Measurements from ENCODE around the gene HYAL3. TPM values are rescaled to one million over a fixed set of nuclear protein-coding genes. Genes with fewer than 3 reads are reported as not detected.

Gene HYAL3
- total and polyA plus RNA-seq, 8 donors: 0.46 to 2.1 (median 0.77) TPM

Other genes starting within 250 kb of the HYAL3 start
- 10 to 100 TPM; 42.5 to 96.9 (median 65.1) TPM for gene RBM5, start 210.5 kb downstream of the HYAL3 start, total RNA-seq
- 100 to 1,000 TPM in 1 of 2 donors, 10 to 100 TPM in 1; 97.2 to 186 TPM for gene RBM5, start 210.5 kb downstream of the HYAL3 start, polyA plus RNA-seq
- gene SEMA3F, start 144.1 kb downstream of the HYAL3 start, total RNA-seq: 1 to 10 TPM; 1.4 to 7.7 (median 2.9) TPM
- 1 to 10 TPM; 7.1 to 8.8 TPM for gene SEMA3F, start 144.1 kb downstream of the HYAL3 start, polyA plus RNA-seq
- not detected for gene GNAT1, start 107.8 kb downstream of the HYAL3 start, total RNA-seq
- gene GNAT1, start 107.8 kb downstream of the HYAL3 start, polyA plus RNA-seq: not detected
- 10 to 100 TPM; 21.2 to 57.9 (median 38.6) TPM for gene SLC38A3, start 94.1 kb downstream of the HYAL3 start, total RNA-seq
- gene SLC38A3, start 94.1 kb downstream of the HYAL3 start, polyA plus RNA-seq: 10 to 100 TPM; 35.2 to 40.8 TPM
- 100 to 1,000 TPM in 1 of 6 donors, 10 to 100 TPM in 5; 26.9 to 104 (median 42.9) TPM for gene GNAI2, start 63.2 kb downstream of the HYAL3 start, total RNA-seq
- 10 to 100 TPM; 54.1 to 97.6 TPM for gene GNAI2, start 63.2 kb downstream of the HYAL3 start, polyA plus RNA-seq
- 10 to 100 TPM; 27.5 to 53.5 (median 33.2) TPM for gene SEMA3B, start 30.3 kb downstream of the HYAL3 start, total RNA-seq
- 100 to 1,000 TPM; 118 to 223 TPM for gene SEMA3B, start 30.3 kb downstream of the HYAL3 start, polyA plus RNA-seq
- gene LSMEM2, start 20.3 kb downstream of the HYAL3 start, total RNA-seq: under 1 TPM in 1 of 6 donors, not detected in 5; 0.12 TPM
- gene LSMEM2, start 20.3 kb downstream of the HYAL3 start, polyA plus RNA-seq: 1 to 10 TPM in 1 of 2 donors, under 1 TPM in 1; 0.15 to 2.1 TPM
- gene IFRD2, start 7.0 kb downstream of the HYAL3 start, total RNA-seq: 10 to 100 TPM; 47.1 to 81.6 (median 55.1) TPM
- 100 to 1,000 TPM; 101 to 117 TPM for gene IFRD2, start 7.0 kb downstream of the HYAL3 start, polyA plus RNA-seq
- 1 to 10 TPM; 2.6 to 6.6 (median 5.0) TPM for gene NAA80, start within 50 bp of the HYAL3 start, total RNA-seq
- 10 to 100 TPM; 13.0 to 15.6 TPM for gene NAA80, start within 50 bp of the HYAL3 start, polyA plus RNA-seq
- 1 to 10 TPM; 3.1 to 7.1 (median 5.7) TPM for gene HYAL1, start 4.2 kb upstream of the HYAL3 start, total RNA-seq
- 10 to 100 TPM in 1 of 2 donors, 1 to 10 TPM in 1; 8.2 to 11.7 TPM for gene HYAL1, start 4.2 kb upstream of the HYAL3 start, polyA plus RNA-seq
- 10 to 100 TPM in 4 of 6 donors, 1 to 10 TPM in 2; 6.3 to 22.1 (median 13.3) TPM for gene HYAL2, start 23.3 kb upstream of the HYAL3 start, total RNA-seq
- gene HYAL2, start 23.3 kb upstream of the HYAL3 start, polyA plus RNA-seq: 10 to 100 TPM; 28.4 to 39.5 TPM
- gene TUSC2, start 28.8 kb upstream of the HYAL3 start, total RNA-seq: 10 to 100 TPM; 10.2 to 18.7 (median 16.1) TPM
- 10 to 100 TPM; 20.8 to 21.8 TPM for gene TUSC2, start 28.8 kb upstream of the HYAL3 start, polyA plus RNA-seq
- gene RASSF1, start 41.4 kb upstream of the HYAL3 start, total RNA-seq: 10 to 100 TPM; 10.3 to 23.0 (median 12.2) TPM
- 10 to 100 TPM; 17.5 to 29.5 TPM for gene RASSF1, start 41.4 kb upstream of the HYAL3 start, polyA plus RNA-seq
- 1 to 10 TPM in 3 of 6 donors, under 1 TPM in 3; 0.35 to 1.3 (median 1.1) TPM for gene ZMYND10, start 46.3 kb upstream of the HYAL3 start, total RNA-seq
- 1 to 10 TPM; 5.1 to 8.3 TPM for gene ZMYND10, start 46.3 kb upstream of the HYAL3 start, polyA plus RNA-seq
- gene NPRL2, start 51.4 kb upstream of the HYAL3 start, total RNA-seq: 10 to 100 TPM; 17.1 to 29.2 (median 18.6) TPM
- gene NPRL2, start 51.4 kb upstream of the HYAL3 start, polyA plus RNA-seq: 10 to 100 TPM; 40.9 to 41.8 TPM
- 10 to 100 TPM in 4 of 6 donors, 1 to 10 TPM in 2; 8.6 to 14.2 (median 12.8) TPM for gene CYB561D2, start 51.5 kb upstream of the HYAL3 start, total RNA-seq
- 10 to 100 TPM; 15.3 to 30.4 TPM for gene CYB561D2, start 51.5 kb upstream of the HYAL3 start, polyA plus RNA-seq
- gene TMEM115, start 60.1 kb upstream of the HYAL3 start, total RNA-seq: 10 to 100 TPM; 13.8 to 22.3 (median 16.1) TPM
- 10 to 100 TPM; 25.0 to 29.2 TPM for gene TMEM115, start 60.1 kb upstream of the HYAL3 start, polyA plus RNA-seq
- gene CACNA2D2, start 204.2 kb upstream of the HYAL3 start, total RNA-seq: 1 to 10 TPM; 1.1 to 4.6 (median 2.2) TPM
- 10 to 100 TPM in 1 of 2 donors, 1 to 10 TPM in 1; 5.7 to 19.5 TPM for gene CACNA2D2, start 204.2 kb upstream of the HYAL3 start, polyA plus RNA-seq

Measured in pancreas (tissue), 8 donors.